Sigmoid colon (tissue), 4 donors: Measurements from ENCODE around the gene NUCB1.

Experiments
- CTCF ChIP-seq, 4 experiments: fragments of 450-650 bp in 3 of 4; fragments of 200-600 bp in 1 of 4; IDR thresholded peaks; one replicate each; pipeline ENCODE4 v1.5.1; 2016 to 2019; ENCODE audit warnings: antibody characterized with exemption in 4 of 4, mild to moderate bottlenecking in 3 of 4, moderate library complexity in 2 of 4
- POLR2A ChIP-seq, 2 donors: fragments of 450-650 bp; IDR thresholded peaks; one replicate each; pipeline ENCODE4 v1.6.1; 2016; ENCODE audit warnings: antibody characterized with exemption in 2 of 2, mild to moderate bottlenecking in 2 of 2, moderate library complexity in 2 of 2
- POLR2AphosphoS5 ChIP-seq, 4 donors: sonication (generic); formaldehyde crosslinking; IDR thresholded peaks; one replicate each; pipeline ENCODE4 v1.6.1; 2017; ENCODE audit warnings: antibody characterized with exemption in 4 of 4

- TF ChIP-seq CTCF (IDR thresholded peaks at IDR 0.05) (no peak), POLR2A (IDR thresholded peaks at IDR 0.05) (no peak), POLR2AphosphoS5 (IDR thresholded peaks at IDR 0.05) (no peak)
These were observed 25.2 kb downstream of the NUCB1 start for GRCh38 chr19:48925240-48925843.
